NCI-H526 (cell line): ENCODE results near the gene NANOGP8.

Experiments used
- DNase-seq, 2 experiments: peaks; one replicate each; lab custom pipeline; 2025; lab: John Stamatoyannopoulos, UW

The NANOGP8 gene

DNA sequence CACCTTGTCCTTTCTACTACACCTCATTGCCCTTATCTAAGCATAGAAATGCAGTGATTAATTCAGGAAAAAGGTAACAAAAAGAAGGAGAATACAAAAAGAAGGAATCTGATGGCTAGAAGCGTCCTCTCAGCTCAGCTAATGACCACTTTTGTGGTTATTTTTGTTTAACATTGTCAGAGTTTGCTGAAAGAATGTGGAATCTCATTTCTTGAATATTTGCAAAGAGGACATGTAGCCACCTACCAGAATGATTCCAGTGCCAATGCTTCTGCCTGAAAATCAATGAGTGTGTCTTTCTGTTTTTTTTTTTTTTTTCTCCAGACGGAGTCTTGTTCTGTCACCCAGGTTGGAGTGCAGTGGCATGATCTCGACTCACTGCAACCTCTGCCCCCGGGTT lies 24.5 kb downstream of the NANOGP8 start:
- DNase-seq: no peak

DNA sequence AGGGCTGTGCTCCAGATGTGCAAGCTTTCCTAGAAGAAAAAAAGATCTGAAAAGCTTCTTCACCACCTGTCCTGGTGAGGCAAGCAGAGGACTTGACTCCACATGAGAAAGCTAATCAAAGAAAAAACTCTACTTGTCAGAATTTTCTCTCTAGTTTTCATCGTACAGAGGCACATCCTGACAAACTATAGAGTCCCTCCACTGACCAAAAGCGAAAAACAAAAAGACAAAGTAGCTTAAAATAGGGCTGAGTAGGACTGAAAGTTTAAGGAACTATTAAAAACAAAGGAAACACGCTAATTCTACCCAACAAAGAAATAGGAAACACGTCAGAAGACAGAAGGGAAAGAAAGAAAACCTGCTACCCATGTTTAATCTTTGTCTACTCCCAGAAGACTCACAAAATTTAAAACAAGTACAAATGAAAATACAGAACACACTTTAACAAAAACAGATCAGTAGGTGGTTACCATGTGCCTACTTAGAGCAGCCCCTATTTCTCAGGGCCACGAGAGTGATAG lies 26.5 kb downstream of the NANOGP8 start:
- DNase-seq: no peak

DNA sequence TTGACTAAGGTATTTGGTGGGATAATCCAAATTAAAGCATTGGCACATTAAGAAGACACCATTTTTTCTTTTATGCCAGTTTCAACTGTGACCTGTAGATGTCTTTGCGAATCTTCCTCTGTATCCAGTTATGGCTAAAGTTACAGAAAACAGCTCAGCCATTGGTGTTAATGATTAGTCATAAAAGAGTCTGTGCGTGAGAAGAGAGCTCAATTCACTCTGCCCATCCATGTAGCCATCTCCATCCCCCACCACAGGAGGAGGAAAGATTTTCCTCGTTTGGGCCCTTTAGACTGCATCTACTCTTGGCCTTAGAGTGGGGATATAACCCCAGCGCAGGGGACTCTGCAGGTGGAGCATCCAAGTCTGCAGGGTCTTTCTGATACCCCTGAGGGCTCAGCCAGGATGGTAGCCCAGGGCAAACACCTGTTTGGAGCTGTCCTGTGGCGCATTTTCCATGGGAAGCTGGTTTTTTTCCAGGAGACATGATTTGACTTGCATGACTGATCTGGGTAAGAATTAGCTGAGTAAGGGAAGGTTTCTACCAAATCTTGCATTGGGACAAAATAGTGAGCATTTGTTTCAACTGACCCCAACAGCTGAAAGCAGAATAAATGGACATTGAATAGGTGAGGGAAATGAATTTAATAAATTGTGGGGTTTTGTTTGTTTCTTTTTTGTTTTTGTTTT lies 29.5 kb downstream of the NANOGP8 start:
- no peak for DNase-seq

DNA sequence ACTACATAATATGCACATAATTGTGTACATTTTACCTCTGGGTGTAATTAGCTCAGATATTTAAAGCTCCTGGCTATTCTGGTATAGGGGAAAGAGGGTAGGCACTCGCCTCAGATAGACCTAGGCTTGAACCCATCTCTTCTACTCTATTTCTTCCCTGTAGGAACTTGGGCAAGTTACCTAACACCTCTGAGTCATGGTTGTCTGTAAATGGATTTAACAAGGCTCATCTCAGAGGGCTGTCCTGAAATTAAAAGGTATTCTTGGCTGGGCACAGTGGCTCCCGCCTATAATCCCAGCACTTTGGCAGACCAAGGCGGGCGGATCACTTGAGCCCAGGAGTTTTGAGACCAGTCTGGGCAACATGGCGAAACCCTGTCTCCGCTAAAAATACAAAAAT lies 30.7 kb downstream of the NANOGP8 start:
- DNase-seq: no peak

DNA sequence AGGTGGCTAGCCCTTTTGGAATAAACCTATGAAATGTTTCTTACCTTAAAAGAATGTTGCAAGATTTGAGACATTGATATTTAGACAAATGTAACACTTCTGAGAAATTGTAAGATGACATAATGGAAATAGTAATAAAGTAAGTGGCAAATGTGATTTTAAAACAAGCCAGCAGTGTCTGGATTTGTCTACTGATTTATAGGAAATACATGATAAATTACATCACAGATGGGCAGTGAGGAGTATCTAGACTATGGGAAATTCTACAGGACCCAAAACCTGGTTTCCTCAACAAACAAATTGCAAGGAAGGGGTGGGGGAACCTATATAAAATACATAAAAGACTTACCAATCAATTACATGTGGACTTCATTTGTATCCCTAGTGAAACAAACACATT lies 37.1 kb downstream of the NANOGP8 start:
- DNase-seq: no peak

DNA sequence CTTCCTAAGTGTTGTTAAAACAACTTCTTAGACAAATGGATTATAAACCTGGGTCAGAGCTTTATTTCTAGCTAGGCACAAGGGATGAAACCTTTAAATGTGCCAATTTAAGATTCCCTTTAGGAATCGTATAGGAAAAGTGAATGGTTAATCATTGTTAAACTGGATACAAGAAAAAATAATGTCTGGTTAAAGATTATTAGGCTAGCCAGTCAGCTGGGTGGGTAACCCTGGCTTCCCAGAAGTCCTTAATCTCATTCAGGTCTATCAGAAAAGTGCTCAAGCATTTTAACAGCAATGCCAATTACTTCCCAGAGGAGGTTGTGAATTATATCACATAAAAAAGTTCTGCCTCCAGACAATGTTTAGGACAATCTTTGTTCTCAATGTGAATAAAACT lies 37.6 kb downstream of the NANOGP8 start:
- DNase-seq: no peak

DNA sequence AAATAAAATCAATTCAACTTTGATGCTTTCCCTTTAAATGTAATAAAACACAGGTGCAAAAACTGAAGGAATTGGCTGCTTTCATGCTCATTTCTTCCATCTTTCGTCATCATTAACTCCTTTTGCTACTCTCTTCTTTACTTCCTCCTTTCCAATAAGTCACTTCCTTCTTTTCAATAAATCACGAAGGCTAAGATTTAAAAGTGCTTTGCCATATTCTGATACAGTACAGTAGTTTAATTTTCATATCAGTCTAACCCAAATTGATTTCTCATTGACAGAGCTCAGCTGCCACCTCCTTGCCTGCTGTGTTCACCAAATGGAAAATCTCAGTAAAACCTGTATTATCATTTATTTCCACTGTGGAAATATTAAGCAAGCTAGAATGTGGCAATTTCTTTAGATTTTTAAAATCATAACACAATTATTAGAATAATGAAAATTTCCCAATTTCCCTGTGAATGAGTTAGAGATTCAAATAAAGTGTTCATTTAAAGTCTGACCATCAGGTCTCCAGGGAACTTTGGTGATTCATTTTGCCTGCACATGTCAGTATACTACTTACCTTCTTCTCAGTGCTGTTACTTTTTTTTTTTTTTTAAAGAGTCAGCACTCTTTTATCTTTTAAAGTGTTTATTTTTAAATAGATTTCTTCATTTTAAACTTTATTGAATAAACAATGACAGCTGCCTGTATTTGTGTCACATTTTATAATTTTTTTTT lies 41.6 kb downstream of the NANOGP8 start:
- DNase-seq: no peak

DNA sequence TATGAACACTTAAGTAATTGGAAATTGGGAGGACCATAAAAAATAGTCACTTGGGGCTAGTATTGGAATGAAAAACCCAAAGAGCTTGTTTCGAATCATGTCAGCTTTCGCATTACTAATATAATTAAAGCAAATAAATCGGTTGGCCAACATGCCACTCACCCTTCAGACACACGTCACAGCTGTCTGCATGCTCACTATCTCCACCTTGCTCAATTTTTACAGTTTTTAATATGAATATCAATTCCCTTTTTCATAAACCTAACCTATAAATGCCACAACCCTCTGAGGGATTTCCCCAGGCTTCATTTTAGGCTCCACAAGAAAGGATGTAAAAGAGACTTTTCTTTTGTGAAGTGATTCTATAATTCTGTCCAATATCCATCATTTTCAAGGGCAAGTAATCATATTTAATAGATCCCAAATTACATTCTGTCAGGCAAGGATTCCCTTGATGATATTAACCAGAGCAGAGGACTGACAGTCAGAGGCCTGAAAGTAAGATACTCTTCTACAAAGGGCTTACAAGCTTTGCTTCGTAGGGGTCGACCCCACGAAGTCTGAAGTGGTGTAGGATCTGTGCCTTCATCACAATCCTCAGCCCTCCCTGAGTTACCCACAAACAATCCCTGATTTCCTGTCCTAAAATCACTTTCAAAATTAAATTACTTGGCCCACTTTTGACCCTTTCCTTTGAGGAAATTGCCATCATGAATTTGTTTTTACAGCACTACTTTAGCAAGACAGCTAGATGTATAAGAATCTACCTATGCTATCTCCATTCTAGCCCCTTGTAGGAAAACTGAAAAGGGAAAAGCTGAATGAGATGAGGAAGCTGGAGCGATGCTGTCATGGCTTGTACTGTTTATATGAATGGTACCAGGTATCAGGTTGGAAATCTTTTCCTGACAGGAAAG lies 44.5 kb downstream of the NANOGP8 start:
- DNase-seq: no peak

DNA sequence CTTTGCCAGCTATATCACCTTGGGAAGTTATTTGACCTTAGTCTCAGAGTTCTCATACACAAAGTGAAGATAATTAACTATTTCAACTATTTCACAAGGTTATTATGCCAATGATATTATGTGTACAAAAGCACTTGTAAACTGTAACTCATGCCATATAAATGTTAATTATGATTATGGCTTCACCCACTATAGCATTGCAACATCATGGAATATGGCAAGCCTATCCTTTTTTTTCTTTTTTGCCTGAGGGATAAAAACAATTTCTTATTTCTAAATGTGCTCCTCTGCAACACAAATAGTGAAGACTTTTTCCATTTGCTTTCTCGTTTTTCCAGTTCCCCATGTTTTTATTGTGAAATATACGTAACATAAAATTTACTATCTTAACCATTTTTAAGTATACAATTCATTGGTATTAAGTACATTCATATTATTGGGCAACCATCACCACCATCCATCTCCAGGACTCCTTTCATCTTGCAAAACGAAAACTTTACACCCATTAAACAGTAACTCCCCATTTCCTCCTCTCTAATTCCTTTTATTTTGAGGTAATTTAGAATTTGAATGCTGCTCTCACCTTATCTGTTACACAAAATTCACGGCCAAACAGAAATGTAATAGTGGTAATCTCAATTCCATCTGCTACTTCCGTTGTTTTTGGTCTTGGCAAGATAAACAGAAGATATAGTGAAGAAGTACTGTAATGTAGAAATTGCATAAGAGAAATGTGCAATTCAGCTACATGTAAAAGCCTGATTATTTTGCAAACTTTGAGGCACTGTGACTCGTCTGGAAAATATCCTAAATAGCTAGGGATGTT lies 46.3 kb downstream of the NANOGP8 start:
- DNase-seq: no peak
